Calu3 (cell line): ENCODE measurements around the gene SND1. TPM values are rescaled to one million over a fixed set of nuclear protein-coding genes. Genes with fewer than 3 reads are reported as not detected.

Source experiments
- BruUV-seq: library from RNA; stranded (reverse); fragments of 400-500 nt; replicated peaks from 2 replicates; lab custom pipeline; 2021; lab: Mats Ljungman, UMichigan
- CTCF ChIA-PET: fragments of 300-600 bp; sonication (Branson Sonifier 250); formaldehyde crosslinking; loops from one replicate; lab custom pipeline; 2022; ENCODE audit warnings: antibody characterized with exemption; lab: Charles Lee
- DNase-seq: peaks from one replicate; pipeline ENCODE4 v3.0.0; 2022
- H3K27ac Mint-ChIP-seq: one replicate; pipeline ENCODE4 v1.8.0; 2022; ENCODE audit warnings: mixed read lengths; ENCODE audit not compliant: unreplicated experiment
- H3K27me3 Mint-ChIP-seq: one replicate; pipeline ENCODE4 v1.8.0; 2022; ENCODE audit warnings: mixed read lengths; ENCODE audit not compliant: unreplicated experiment
- H3K36me3 Mint-ChIP-seq: one replicate; pipeline ENCODE4 v1.8.0; 2022; ENCODE audit warnings: mild to moderate bottlenecking, moderate library complexity, mixed read lengths; ENCODE audit not compliant: insufficient read depth, unreplicated experiment
- H3K4me1 Mint-ChIP-seq: one replicate; pipeline ENCODE4 v1.8.0; 2022; ENCODE audit warnings: mild to moderate bottlenecking, low read depth, mixed read lengths; ENCODE audit not compliant: unreplicated experiment
- H3K4me3 Mint-ChIP-seq: one replicate; pipeline ENCODE4 v1.8.0; 2022; ENCODE audit warnings: mild to moderate bottlenecking, low read depth, moderate library complexity, mixed read lengths; ENCODE audit not compliant: unreplicated experiment
- H3K9me3 Mint-ChIP-seq: one replicate; pipeline ENCODE4 v1.8.0; 2022; ENCODE audit warnings: low read depth, mixed read lengths; ENCODE audit not compliant: unreplicated experiment
- CTCF ChIP-seq: fragments of 200-600 bp; IDR thresholded peaks from one replicate; pipeline ENCODE4 v1.8.0; 2022; ENCODE audit warnings: antibody characterized with exemption; ENCODE audit not compliant: unreplicated experiment
- intact Hi-C: fragments of 100-400 bp; cut with micrococcal nuclease; formaldehyde crosslinking; loops from one replicate; pipeline ENCODE4 v1.10.0; 2022; ENCODE audit not compliant: unreplicated experiment
- total RNA-seq: library from RNA; stranded (reverse); gene quantifications from 2 replicates; pipeline ENCODE4 v1.2.3, GENCODE V29; 2022

SND1 gene
- total RNA-seq, 1 experiment from 2014 or later = 205 TPM

DNA sequence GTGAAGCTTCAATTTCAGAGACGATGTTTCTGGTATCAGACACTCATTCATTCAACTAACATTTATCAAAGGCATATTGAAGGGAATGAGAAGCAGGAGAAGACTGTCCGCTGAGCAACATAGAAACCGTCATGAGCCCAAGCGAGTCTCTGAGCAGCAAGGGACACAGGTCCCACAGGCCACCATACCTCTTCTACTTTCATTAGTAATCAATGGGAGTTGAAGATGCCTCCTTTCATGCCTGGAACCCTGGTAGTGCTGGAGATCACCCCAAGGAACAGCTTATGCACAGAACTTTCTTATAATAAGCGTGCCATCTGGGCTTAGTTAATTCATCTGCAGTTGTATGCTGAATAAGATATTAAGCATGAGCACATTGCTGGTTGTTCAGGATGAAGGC lies 35.3 kb upstream of the SND1 start:
- Mint-ChIP-seq H3K9me3 (peaks cover 5% of the 10 kb centered on the region), H3K27me3 (peaks cover 100% of the 10 kb centered on the region), H3K36me3 (no peaks in the 10 kb centered on the region), H3K4me3 (no peak overlapping the region), H3K4me1 (no peaks in the 10 kb centered on the region), H3K27ac (no peak overlapping the region)
- CTCF ChIA-PET = no interaction called here
- intact Hi-C loops = no loop called here
- TF ChIP-seq CTCF = no peak
- no TSS peak for BruUV-seq
- DNase-seq = no peak

DNA sequence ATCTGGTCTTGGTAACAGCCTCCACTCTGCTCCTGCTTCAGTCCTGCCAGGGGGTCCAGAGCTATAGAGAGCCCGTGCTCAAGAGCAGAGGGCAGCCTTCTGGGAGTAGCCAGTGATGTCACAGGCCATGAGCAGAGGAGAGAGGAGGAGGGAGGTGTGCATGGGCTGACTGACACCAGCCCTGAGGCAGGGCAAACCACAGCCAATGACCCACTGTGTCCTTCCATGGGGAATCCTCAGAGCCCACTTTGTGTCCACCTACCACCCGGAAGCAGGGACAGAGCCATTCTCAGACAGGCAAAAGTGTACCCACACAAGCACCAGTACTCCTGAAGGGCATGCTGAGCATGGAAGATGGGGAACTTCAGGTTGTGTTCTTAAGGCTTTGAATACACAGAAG lies 34.0 kb upstream of the SND1 start, which contains the start of gene PAX4:
TSS of gene PAX4 (minus strand) at position 101 of the 400 bp plus-strand sequence. CDS start 2,214 bp downstream, outside the sequence.
- TF ChIP-seq CTCF = no peak
- Mint-ChIP-seq H3K27ac (no peak within 1 kb of the TSS), H3K27me3 (peaks cover 100% of the 10 kb centered on the region), H3K4me3 (no peak within 1 kb of the TSS), H3K4me1 (no peaks in the 10 kb centered on the region), H3K9me3 (no peaks in the 10 kb centered on the region), H3K36me3 (no peaks in the 10 kb centered on the region)
- intact Hi-C loops = no loop called here
- BruUV-seq = no TSS peak
- no peak for DNase-seq
- CTCF ChIA-PET = interaction anchor here (1.1 kb wide), 1 partner anchor 10 kb away, joined by 4 read pairs; no protein-coding TSS in a partner anchor

DNA sequence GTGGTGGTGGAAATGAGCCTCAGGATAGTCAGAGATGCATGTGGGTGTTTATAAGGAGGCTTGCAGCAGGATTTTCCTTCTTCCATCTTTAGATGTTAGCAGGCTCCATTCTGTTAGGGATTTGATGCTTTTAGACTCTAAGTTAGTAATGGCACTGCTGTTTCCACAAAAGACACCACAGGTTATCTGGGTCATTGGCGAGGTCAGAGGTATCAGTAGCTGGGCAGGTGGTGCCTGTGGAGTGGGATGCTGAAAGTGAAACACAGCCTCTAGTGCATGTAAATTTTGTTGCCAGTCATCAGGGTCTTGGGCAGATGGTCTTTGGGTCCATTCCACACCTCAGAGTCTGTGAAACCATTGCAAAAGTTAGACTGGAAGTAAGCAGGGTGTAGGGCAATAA lies 33.2 kb upstream of the SND1 start:
- intact Hi-C loops = no loop called here
- H3K36me3 Mint-ChIP-seq = no peaks in the 10 kb centered on the region
- peaks cover 98% of the 10 kb centered on the region for H3K27me3 Mint-ChIP-seq
- H3K4me3 Mint-ChIP-seq = no peak overlapping the region
- CTCF ChIA-PET = no interaction called here
- TF ChIP-seq CTCF = no peak
- no TSS peak for BruUV-seq
- DNase-seq = no peak
- H3K4me1 Mint-ChIP-seq = no peaks in the 10 kb centered on the region
- no peak overlapping the region for H3K27ac Mint-ChIP-seq
- no peaks in the 10 kb centered on the region for H3K9me3 Mint-ChIP-seq

GRCh38 chr7:127619681-127620405 lies 32.2 kb upstream of the SND1 start:
- no TSS peak for BruUV-seq
- H3K27me3 Mint-ChIP-seq = peaks cover 97% of the 10 kb centered on the region
- no peak overlapping the region for H3K4me3 Mint-ChIP-seq
- no peak overlapping the region for H3K27ac Mint-ChIP-seq
- intact Hi-C loops = no loop called here
- no peak for DNase-seq
- CTCF ChIA-PET = interaction anchor here (0.8 kb wide), 1 partner anchor 590 kb away, joined by 4 read pairs; no protein-coding TSS in a partner anchor
- H3K4me1 Mint-ChIP-seq = no peaks in the 10 kb centered on the region
- no peaks in the 10 kb centered on the region for H3K9me3 Mint-ChIP-seq
- TF ChIP-seq CTCF = no peak
- no peaks in the 10 kb centered on the region for H3K36me3 Mint-ChIP-seq
